ENCODE results near the gene BMP2K. TPM values are rescaled to one million over a fixed set of nuclear protein-coding genes. Genes with fewer than 3 reads are reported as not detected.

BMP2K gene
- total and polyA plus RNA-seq, 7 donors, result 13.2 to 37.9 (median 30.0) TPM

DNA sequence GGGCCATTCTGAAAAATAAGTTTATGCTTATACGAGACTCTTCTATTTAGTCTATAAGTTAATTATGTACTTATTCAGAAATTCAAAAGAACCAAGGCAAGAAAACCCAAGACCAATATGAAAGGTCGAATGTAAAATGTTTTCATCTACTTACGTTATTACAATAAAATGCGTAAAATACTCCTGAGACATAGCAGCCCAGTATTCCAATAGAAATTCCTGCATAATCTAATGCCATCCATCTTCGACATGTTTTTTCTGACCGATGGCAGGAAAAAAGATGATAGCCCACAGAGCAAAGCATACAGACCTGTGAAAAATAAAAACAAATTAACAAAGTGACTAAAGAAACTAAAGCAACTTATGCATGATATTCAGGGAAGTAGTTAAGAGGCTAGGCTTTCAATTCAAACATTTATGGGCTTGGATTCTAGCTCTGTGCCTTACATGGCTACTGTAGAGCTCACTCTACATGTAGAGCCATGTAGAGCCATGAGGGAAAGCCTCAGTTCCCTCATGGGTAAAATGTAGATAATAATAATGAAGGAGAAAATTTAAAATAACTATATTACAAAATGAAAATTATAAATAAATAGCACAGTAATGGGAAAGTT is 154.0 kb downstream of the BMP2K start:
- WGBS, 2 donors, result 98% methylated on average over 6 of the region's 6 CpGs
- TF ChIP-seq, protein P1, sequence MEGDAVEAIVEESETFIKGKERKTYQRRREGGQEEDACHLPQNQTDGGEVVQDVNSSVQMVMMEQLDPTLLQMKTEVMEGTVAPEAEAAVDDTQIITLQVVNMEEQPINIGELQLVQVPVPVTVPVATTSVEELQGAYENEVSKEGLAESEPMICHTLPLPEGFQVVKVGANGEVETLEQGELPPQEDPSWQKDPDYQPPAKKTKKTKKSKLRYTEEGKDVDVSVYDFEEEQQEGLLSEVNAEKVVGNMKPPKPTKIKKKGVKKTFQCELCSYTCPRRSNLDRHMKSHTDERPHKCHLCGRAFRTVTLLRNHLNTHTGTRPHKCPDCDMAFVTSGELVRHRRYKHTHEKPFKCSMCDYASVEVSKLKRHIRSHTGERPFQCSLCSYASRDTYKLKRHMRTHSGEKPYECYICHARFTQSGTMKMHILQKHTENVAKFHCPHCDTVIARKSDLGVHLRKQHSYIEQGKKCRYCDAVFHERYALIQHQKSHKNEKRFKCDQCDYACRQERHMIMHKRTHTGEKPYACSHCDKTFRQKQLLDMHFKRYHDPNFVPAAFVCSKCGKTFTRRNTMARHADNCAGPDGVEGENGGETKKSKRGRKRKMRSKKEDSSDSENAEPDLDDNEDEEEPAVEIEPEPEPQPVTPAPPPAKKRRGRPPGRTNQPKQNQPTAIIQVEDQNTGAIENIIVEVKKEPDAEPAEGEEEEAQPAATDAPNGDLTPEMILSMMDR (IDR thresholded peaks at IDR 0.05), result no peak
- TF ChIP-seq POLR2AphosphoS5 (IDR thresholded peaks at IDR 0.05) (no peak), EP300 (IDR thresholded peaks at IDR 0.05) (no peak), POLR2A (IDR thresholded peaks at IDR 0.05) (no peak)

DNA sequence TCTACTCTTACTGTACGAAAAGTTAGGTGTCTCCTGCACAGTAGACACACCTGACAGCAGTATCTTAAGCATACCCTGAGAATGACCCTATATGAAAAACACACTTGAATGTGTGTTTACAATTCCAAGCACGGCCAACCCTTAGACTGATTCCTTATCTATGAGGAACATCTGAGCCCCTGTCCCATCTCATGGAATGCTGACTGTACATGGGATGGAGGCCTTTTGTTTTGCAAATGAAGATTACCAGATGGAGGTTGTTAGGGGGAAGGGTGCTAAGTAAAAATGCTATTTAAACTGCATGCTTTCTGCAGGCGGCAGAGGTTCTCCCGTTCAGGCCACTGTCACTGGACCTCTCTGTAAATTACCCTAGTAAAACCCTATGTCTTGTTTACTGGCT is 160.8 kb downstream of the BMP2K start:
- peaks cover 0 to 9% (median 0%) of the 10 kb centered on the region in 4 donors for H3K36me3 ChIP-seq
- WGBS, 2 donors, result 87 to 90% methylated on average over 4 of the region's 4 CpGs
- H3K9me3 ChIP-seq, result no peaks in the 10 kb centered on the region
- intact Hi-C loops (cut with DNase I), result loop anchor here (5.0 kb wide), 1 partner anchor 1400 kb away; the partner anchor contains the start of gene CFAP299
- H3K4me3 ChIP-seq, result no peak overlapping the region
- TF ChIP-seq EP300 (IDR thresholded peaks at IDR 0.05) (no peak), POLR2AphosphoS5 (IDR thresholded peaks at IDR 0.05) (no peak)
- TF ChIP-seq, protein P1 (IDR thresholded peaks at IDR 0.05), result no peak
- peaks cover 0 to 25% (median 14%) of the 10 kb centered on the region in 4 donors for H3K4me1 ChIP-seq
- H3K27ac ChIP-seq, result no peak overlapping the region
- no peaks in the 10 kb centered on the region for H3K27me3 ChIP-seq
- DNase-seq, result no peak

More for the DNA sequence above, 154.0 kb downstream of the BMP2K start:
- H3K36me3 ChIP-seq, result peaks cover 3 to 57% (median 4%) of the 10 kb centered on the region in 4 donors
- no peak overlapping the region for H3K4me3 ChIP-seq
- H3K27me3 ChIP-seq, result no peaks in the 10 kb centered on the region
- no peaks in the 10 kb centered on the region for H3K4me1 ChIP-seq
- intact Hi-C loops (cut with DNase I), result no loop called here
- H3K9me3 ChIP-seq, result no peaks in the 10 kb centered on the region
- DNase-seq, result no peak
- no peak overlapping the region for H3K27ac ChIP-seq

DNA sequence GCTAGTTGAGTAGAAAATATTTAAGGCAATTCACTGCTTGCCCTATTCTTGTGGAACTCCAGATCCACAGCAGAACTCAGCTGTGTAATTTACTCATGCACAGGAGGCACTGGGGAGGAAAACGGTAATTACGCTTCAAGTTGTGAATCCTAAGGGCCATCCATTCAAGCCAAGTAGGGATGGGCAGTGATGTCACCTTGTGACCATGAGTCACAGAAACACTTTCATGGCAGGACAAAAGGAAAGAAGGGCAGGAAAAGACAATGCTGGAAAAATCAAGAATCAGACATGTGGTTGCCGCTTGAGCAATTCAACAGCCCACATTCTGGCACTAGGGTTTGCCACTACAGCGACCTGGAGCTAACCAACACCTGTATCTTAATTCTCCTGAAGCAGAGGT is 161.7 kb downstream of the BMP2K start:
- TF ChIP-seq POLR2A (IDR thresholded peaks at IDR 0.05), result no peak
- no peak for TF ChIP-seq POLR2AphosphoS5 (IDR thresholded peaks at IDR 0.05)
- TF ChIP-seq, protein P1 (IDR thresholded peaks at IDR 0.05), result no peak
- no peak for TF ChIP-seq EP300 (IDR thresholded peaks at IDR 0.05)
- WGBS, 2 donors, result 91 to 94% methylated on average over 4 of the region's 4 CpGs
- Histone ChIP-seq H3K4me3 (no peak overlapping the region), H3K36me3 (peaks cover 0 to 2% (median 0%) of the 10 kb centered on the region in 4 donors), H3K9me3 (no peaks in the 10 kb centered on the region), H3K27me3 (no peaks in the 10 kb centered on the region), H3K27ac (peak overlapping the region in 3 of 4 donors; percentile 84 to 88 (median 86)), H3K4me1 (peaks cover 0 to 25% (median 14%) of the 10 kb centered on the region in 4 donors)
- no peak for DNase-seq
- intact Hi-C loops (cut with DNase I), result loop anchor here (5.0 kb wide), 1 partner anchor 1399 kb away; the partner anchor contains the start of gene CFAP299

DNA sequence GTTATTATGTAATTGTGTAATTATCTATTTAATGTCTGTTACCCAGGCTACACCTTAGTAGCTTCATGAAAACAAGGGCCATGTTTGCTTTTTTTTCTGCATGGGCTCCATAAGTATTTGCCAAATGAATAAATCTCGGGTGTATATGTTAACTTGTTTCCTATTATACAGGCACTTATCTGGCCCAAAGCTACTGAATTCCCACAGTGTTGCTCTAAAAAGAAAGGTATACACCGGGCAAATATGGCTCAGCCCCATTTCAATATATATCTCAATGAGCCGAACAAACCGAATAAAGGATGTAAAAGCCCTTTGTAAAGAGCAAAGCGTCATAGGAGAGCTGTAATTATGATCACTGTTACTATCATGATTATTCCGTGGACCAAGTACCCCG is 162.3 kb downstream of the BMP2K start:
- DNase-seq, result no peak
- WGBS, 2 donors, result 1 to 6% methylated on average over 7 of the region's 7 CpGs
- intact Hi-C loops (cut with DNase I), result loop anchor here (5.0 kb wide), 1 partner anchor 1399 kb away; the partner anchor contains the start of gene CFAP299
- Histone ChIP-seq H3K4me3 (peak overlapping the region; percentile 70 to 89 (median 84)), H3K36me3 (no peaks in the 10 kb centered on the region), H3K4me1 (peaks cover 0 to 25% (median 14%) of the 10 kb centered on the region in 4 donors), H3K27ac (peak overlapping the region; percentile 81 to 88 (median 85)), H3K9me3 (no peaks in the 10 kb centered on the region), H3K27me3 (no peaks in the 10 kb centered on the region)
- TF ChIP-seq, protein P1 (IDR thresholded peaks at IDR 0.05), result no peak
- TF ChIP-seq POLR2A (IDR thresholded peaks at IDR 0.05) (no peak), POLR2AphosphoS5 (IDR thresholded peaks at IDR 0.05) (no peak), EP300 (IDR thresholded peaks at IDR 0.05) (no peak)
